ENCODE measurements around the gene PRAME. TPM values are rescaled to one million over a fixed set of nuclear protein-coding genes. Genes with fewer than 3 reads are reported as not detected.

Gene PRAME
- total and polyA plus RNA-seq, 4 donors = not detected

DNA sequence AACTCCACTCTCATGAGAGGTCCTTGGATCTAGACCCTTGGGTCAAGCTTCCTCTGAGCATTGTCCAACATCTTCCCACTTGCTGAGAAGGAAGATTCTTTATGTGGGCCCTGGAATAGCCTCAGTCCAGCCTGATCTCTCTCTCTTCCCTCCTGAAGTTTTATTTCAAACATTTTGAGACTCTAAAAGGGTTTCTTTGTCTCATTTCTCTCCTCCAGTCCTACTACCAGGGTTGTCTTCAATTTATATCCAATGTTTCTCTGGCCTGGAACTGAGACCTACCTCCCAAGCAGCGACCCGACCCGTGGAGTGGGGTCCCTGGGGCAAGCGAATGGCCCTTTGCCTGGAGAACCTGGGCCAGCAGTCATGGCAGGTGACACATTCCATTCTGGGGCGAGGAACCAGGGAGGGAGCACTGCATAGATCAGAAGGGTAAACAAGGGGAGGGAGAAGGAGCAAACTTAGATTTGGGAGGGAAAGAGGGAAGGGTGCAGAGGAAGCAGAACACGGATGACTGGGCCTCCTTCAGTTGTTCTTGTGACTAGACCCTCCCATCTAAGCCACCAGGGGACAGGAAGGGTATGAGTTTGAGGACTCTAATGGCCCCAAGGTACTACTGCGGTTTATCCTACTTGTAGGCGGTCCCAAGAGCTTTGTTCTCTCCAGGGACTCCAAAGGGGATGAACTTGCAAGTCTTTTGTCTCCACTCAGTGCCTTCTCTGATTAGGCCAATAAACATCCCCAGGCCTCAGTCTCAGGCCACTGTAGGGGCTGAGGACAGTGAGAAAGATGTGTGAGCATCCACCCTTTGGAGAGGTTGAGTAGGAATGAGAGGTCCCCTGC, 14.2 kb upstream of the PRAME start:
- ATAC-seq (ENCODE audit: low FRiP score) (no peak), DNase-seq (no peak)
- intact Hi-C loops (cut with DNase I) = no loop called here
- H3K36me3 ChIP-seq (ENCODE audit: control insufficient read depth in 1 of 2, insufficient read depth in 2 of 2, low read length in 1 of 2) = no peaks in the 10 kb centered on the region
- no peak overlapping the region for H3K4me3 ChIP-seq (ENCODE audit: low read length in 2 of 2)
- no peaks in the 10 kb centered on the region for H3K4me1 ChIP-seq (ENCODE audit: control insufficient read depth in 1 of 2, insufficient read depth in 2 of 2, low read length in 2 of 2)
- no peak overlapping the region for H3K27ac ChIP-seq (ENCODE audit: low read depth in 1 of 2, low read length in 2 of 2)
- no peaks in the 10 kb centered on the region for H3K9me3 ChIP-seq (ENCODE audit: control insufficient read depth, low read length)
- WGBS, 2 donors = 66 to 67% methylated on average over 8 of the region's 8 CpGs
- H3K27me3 ChIP-seq (ENCODE audit: control insufficient read depth in 1 of 2, insufficient read depth in 2 of 2, low read length in 1 of 2) = peaks cover 0 to 2% of the 10 kb centered on the region in 2 donors

DNA sequence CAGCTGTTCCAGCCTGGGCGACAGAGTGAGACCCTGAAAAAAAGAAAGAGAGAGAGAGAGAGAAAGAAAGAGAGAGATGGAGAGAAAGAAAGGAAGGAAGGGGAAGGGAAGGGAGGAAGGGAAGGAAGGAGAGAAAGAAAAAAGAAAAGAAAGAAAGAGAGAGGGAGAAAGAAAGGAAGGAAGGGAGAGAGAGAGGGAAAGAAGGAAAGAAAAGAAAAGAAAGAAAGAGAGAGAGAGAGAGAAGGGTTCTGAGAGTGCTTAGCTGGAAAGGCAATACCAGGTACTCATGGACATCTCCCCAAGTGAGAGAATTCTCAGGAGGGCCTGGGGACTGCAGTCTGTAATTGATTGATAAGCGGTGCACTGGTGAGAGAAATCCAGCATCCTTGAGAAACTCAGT, 12.8 kb upstream of the PRAME start:
- DNase-seq = no peak
- WGBS, 2 donors = 73 to 78% methylated on average over 2 of the region's 2 CpGs
- no peak overlapping the region for H3K27ac ChIP-seq (ENCODE audit: low read depth in 1 of 2, low read length in 2 of 2)
- H3K4me1 ChIP-seq (ENCODE audit: control insufficient read depth in 1 of 2, insufficient read depth in 2 of 2, low read length in 2 of 2) = no peaks in the 10 kb centered on the region
- H3K36me3 ChIP-seq (ENCODE audit: control insufficient read depth in 1 of 2, insufficient read depth in 2 of 2, low read length in 1 of 2) = no peaks in the 10 kb centered on the region
- no peak overlapping the region for H3K4me3 ChIP-seq (ENCODE audit: low read length in 2 of 2)
- no peak for ATAC-seq (ENCODE audit: low FRiP score)
- peaks cover 0 to 2% of the 10 kb centered on the region in 2 donors for H3K27me3 ChIP-seq (ENCODE audit: control insufficient read depth in 1 of 2, insufficient read depth in 2 of 2, low read length in 1 of 2)
- H3K9me3 ChIP-seq (ENCODE audit: control insufficient read depth, low read length) = no peaks in the 10 kb centered on the region
- intact Hi-C loops (cut with DNase I) = no loop called here

DNA sequence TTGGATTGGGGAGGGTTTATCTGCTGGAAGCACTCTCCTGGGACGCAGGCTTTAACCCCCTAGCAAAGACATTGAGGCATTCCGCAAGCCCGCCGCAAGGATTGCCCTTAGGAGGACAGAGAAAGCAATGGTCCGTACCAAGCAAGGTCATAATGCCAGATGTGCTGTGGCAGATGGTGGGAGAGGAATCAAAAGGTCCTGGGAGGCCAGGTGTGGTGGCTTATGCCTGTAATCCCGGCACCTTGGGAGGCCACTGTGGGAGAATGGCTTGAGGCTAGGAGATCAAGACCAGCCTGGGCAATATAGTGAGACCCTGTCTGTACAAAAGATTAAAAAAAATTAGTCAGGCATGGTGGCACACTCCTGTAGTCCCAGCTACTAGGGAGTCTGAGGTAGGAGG, 12.4 kb upstream of the PRAME start:
- no peak for DNase-seq

DNA sequence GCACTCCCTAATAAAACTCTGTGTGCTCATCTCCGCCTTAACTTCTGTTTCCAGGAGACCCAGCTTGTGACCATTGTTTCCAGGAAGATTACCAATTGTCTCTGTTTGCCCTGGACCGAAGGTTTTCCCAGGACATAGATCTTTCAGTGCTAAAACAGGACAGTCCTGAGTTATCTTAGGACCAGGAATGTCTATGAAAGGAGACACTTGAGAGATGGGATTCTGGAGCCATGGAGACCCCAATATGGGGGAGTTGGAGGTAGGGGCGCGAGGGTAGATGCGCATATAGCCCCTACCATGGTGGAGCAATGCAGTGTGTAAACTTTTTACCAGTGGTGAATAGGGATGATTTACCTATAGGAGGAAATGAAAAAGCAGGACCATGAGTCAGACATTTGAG, 10.2 kb upstream of the PRAME start:
- 83 to 86% methylated on average over 5 of the region's 5 CpGs for WGBS, 2 donors
- no peaks in the 10 kb centered on the region for H3K36me3 ChIP-seq (ENCODE audit: control insufficient read depth in 1 of 2, insufficient read depth in 2 of 2, low read length in 1 of 2)
- no peaks in the 10 kb centered on the region for H3K4me1 ChIP-seq (ENCODE audit: control insufficient read depth in 1 of 2, insufficient read depth in 2 of 2, low read length in 2 of 2)
- no peak overlapping the region for H3K27ac ChIP-seq (ENCODE audit: low read depth in 1 of 2, low read length in 2 of 2)
- H3K27me3 ChIP-seq (ENCODE audit: control insufficient read depth in 1 of 2, insufficient read depth in 2 of 2, low read length in 1 of 2) = no peaks in the 10 kb centered on the region
- intact Hi-C loops (cut with DNase I) = no loop called here
- no peak for DNase-seq
- no peak for ATAC-seq (ENCODE audit: low FRiP score)
- H3K9me3 ChIP-seq (ENCODE audit: control insufficient read depth, low read length) = no peaks in the 10 kb centered on the region
- no peak overlapping the region for H3K4me3 ChIP-seq (ENCODE audit: low read length in 2 of 2)

More for the DNA sequence above, 12.4 kb upstream of the PRAME start:
- intact Hi-C loops (cut with DNase I) = no loop called here
- H3K4me3 ChIP-seq (ENCODE audit: low read length in 2 of 2) = no peak overlapping the region
- no peaks in the 10 kb centered on the region for H3K4me1 ChIP-seq (ENCODE audit: control insufficient read depth in 1 of 2, insufficient read depth in 2 of 2, low read length in 2 of 2)
- H3K27me3 ChIP-seq (ENCODE audit: control insufficient read depth in 1 of 2, insufficient read depth in 2 of 2, low read length in 1 of 2) = peaks cover 0 to 2% of the 10 kb centered on the region in 2 donors
- no peaks in the 10 kb centered on the region for H3K36me3 ChIP-seq (ENCODE audit: control insufficient read depth in 1 of 2, insufficient read depth in 2 of 2, low read length in 1 of 2)
- H3K9me3 ChIP-seq (ENCODE audit: control insufficient read depth, low read length) = no peaks in the 10 kb centered on the region
- ATAC-seq (ENCODE audit: low FRiP score) = no peak
- 81 to 82% methylated on average over 6 of the region's 6 CpGs for WGBS, 2 donors
- H3K27ac ChIP-seq (ENCODE audit: low read depth in 1 of 2, low read length in 2 of 2) = no peak overlapping the region

DNA sequence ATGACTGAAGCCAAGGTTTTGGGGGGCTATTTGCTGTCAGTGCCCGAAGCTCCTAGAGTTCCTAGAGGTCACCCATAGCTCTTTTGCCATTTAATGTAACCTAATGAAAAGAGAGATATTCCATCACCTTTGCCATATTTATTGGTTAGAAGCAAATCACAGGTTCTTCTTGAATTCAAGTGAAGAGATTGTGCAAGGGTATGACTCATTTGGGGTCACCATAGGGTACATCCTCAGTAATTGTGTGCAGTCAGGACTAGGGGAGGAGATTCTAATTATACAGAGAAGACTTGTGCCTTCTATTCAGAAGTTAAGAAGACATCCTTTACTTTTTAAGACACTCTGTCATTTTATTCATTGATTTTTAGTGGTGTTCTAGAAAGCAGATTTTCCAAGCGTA, 6.9 kb upstream of the PRAME start:
- Histone ChIP-seq H3K4me1 (ENCODE audit: control insufficient read depth in 1 of 2, insufficient read depth in 2 of 2, low read length in 2 of 2) (no peaks in the 10 kb centered on the region), H3K9me3 (ENCODE audit: control insufficient read depth, low read length) (no peaks in the 10 kb centered on the region), H3K36me3 (ENCODE audit: control insufficient read depth in 1 of 2, insufficient read depth in 2 of 2, low read length in 1 of 2) (no peaks in the 10 kb centered on the region), H3K27ac (ENCODE audit: low read depth in 1 of 2, low read length in 2 of 2) (no peak overlapping the region), H3K27me3 (ENCODE audit: control insufficient read depth in 1 of 2, insufficient read depth in 2 of 2, low read length in 1 of 2) (no peaks in the 10 kb centered on the region), H3K4me3 (ENCODE audit: low read length in 2 of 2) (no peak overlapping the region)
- DNase-seq (no peak), ATAC-seq (ENCODE audit: low FRiP score) (no peak)
- intact Hi-C loops (cut with DNase I) = no loop called here
- 82 to 86% methylated on average over 2 of the region's 2 CpGs for WGBS, 2 donors

DNA sequence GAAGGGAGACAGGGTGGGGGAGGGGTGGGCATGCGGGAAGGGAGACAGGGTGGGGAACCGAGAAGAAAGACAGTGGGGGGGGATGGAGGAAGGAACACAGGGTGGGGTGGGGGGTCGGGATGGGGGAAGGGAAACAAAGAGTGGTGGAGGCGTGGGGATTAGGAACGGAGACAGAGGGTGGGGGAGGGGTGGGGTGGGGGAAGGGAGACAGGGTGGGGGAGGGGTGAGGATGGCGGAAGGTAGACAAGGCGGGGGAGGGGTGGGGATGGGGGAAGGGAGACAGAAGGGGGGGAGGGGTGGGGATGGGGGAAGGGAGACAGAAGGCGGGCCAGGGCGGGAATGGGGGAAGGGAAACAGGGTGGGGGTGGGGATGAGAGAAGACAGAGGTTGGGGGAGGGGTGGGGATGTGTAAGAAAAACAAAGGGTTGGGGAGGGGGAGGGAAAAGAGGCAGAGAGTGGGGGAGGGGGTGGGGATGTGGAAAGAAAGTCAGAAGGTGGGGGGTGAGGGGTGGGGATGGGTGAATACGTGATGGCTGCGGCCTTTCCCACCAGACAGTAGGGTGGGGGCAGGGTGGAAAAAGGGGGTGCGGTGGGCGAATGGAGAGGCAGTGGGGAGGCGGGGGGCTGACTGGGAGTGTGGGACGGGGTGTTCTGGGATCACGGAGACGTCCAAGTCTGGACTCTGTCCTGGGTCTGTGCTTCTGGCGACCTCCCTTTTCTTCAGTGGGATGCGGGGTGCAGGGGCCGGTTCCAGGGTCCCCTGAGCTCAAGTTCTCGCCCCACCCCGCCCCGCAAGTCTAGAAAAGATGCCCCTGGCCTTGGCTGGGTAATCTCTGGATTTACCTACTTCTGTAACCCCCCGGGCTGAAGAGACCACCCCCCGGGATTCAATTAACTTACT, 744 bp downstream of the PRAME start:
- no peak overlapping the region for H3K4me3 ChIP-seq (ENCODE audit: low read length in 2 of 2)
- H3K27me3 ChIP-seq (ENCODE audit: control insufficient read depth in 1 of 2, insufficient read depth in 2 of 2, low read length in 1 of 2) = no peaks in the 10 kb centered on the region
- H3K9me3 ChIP-seq (ENCODE audit: control insufficient read depth, low read length) = no peaks in the 10 kb centered on the region
- no peak for DNase-seq
- H3K36me3 ChIP-seq (ENCODE audit: control insufficient read depth in 1 of 2, insufficient read depth in 2 of 2, low read length in 1 of 2) = no peaks in the 10 kb centered on the region
- WGBS, 2 donors = 88 to 95% methylated on average over 14 to 25 of the region's 25 CpGs
- H3K27ac ChIP-seq (ENCODE audit: low read depth in 1 of 2, low read length in 2 of 2) = no peak overlapping the region
- no peak for ATAC-seq (ENCODE audit: low FRiP score)
- H3K4me1 ChIP-seq (ENCODE audit: control insufficient read depth in 1 of 2, insufficient read depth in 2 of 2, low read length in 2 of 2) = no peaks in the 10 kb centered on the region
- intact Hi-C loops (cut with DNase I) = no loop called here

DNA sequence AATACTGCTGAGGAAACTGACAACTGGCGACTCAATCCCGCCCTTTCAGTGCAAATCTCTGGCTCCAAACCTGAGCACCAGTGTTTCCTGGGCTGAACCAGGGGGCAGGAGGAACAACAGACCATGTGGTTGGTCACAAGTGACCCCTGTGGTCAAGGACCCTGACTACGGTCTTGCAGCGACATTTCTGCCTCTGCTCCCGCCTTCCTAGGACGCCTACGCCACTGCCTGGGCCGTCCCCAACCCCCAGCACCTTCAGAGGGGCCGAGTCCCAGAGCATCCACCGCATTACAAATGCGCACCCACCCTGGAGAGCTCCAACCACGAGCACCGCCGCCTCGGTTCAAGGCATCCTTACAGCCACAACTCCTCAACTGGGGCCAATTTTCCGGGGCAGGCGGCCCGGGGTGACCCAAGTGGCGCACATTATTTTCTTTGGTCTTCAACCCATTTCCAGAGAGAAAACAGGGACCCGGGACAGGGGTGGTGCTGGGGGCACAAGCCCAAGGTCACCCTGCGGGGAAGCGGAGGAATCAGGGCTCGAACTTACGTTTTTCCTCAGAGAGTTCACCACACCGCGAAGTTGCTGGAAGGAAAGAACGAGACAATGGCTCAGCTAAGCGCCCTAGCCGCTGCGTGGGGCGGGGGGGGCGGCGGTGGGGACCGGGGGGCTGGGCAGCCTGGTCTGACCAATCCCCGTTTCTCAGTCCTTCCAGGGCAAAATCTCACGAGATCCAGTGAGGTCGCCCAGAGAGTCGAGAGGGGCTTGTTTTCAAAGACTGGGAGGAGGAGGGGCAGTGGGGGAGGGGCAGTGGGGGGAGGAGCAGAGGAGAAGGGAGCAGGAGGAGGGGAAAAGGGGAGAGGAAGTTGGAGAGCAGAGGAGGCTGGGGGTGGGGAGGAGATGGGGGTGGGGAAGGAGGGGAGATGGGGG, 1.8 kb downstream of the PRAME start:
- ATAC-seq (ENCODE audit: low FRiP score) = no peak
- no peak overlapping the region for H3K4me3 ChIP-seq (ENCODE audit: low read length in 2 of 2)
- 92% methylated on average over 38 of the region's 38 CpGs for WGBS, 2 donors
- H3K27me3 ChIP-seq (ENCODE audit: control insufficient read depth in 1 of 2, insufficient read depth in 2 of 2, low read length in 1 of 2) = no peaks in the 10 kb centered on the region
- no peaks in the 10 kb centered on the region for H3K36me3 ChIP-seq (ENCODE audit: control insufficient read depth in 1 of 2, insufficient read depth in 2 of 2, low read length in 1 of 2)
- no peaks in the 10 kb centered on the region for H3K4me1 ChIP-seq (ENCODE audit: control insufficient read depth in 1 of 2, insufficient read depth in 2 of 2, low read length in 2 of 2)
- H3K27ac ChIP-seq (ENCODE audit: low read depth in 1 of 2, low read length in 2 of 2) = no peak overlapping the region
- intact Hi-C loops (cut with DNase I) = no loop called here
- no peak for DNase-seq
- H3K9me3 ChIP-seq (ENCODE audit: control insufficient read depth, low read length) = no peaks in the 10 kb centered on the region

DNA sequence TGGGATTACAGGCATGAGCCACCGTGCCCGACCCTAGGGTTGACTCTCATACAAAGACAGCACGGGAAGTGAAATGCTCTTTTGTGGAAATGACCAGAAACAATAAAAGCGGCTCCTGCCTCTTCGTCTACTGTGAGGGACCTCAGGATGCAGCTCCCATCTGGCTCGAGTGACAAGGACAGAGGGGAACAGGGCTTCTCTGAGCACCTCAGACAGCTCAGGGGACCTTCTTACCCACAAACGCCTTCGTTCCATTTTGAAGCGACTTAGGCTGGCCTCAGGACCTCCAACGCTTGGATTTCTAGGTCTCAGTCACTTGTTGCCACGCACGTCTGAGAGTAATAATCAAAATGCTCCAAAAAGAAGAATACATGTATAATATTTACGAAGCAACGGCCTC, 2.5 kb downstream of the PRAME start:
- H3K27me3 ChIP-seq (ENCODE audit: control insufficient read depth in 1 of 2, insufficient read depth in 2 of 2, low read length in 1 of 2) = no peaks in the 10 kb centered on the region
- no peaks in the 10 kb centered on the region for H3K9me3 ChIP-seq (ENCODE audit: control insufficient read depth, low read length)
- ATAC-seq (ENCODE audit: low FRiP score) = no peak
- 90 to 92% methylated on average over 14 of the region's 14 CpGs for WGBS, 2 donors
- no peak overlapping the region for H3K27ac ChIP-seq (ENCODE audit: low read depth in 1 of 2, low read length in 2 of 2)
- no peaks in the 10 kb centered on the region for H3K4me1 ChIP-seq (ENCODE audit: control insufficient read depth in 1 of 2, insufficient read depth in 2 of 2, low read length in 2 of 2)
- no peak for DNase-seq
- no peaks in the 10 kb centered on the region for H3K36me3 ChIP-seq (ENCODE audit: control insufficient read depth in 1 of 2, insufficient read depth in 2 of 2, low read length in 1 of 2)
- H3K4me3 ChIP-seq (ENCODE audit: low read length in 2 of 2) = no peak overlapping the region
- intact Hi-C loops (cut with DNase I) = no loop called here

Data from aorta (tissue), 5 donors.